ENCODE data around the gene CCDC88A.

The CCDC88A gene

DNA sequence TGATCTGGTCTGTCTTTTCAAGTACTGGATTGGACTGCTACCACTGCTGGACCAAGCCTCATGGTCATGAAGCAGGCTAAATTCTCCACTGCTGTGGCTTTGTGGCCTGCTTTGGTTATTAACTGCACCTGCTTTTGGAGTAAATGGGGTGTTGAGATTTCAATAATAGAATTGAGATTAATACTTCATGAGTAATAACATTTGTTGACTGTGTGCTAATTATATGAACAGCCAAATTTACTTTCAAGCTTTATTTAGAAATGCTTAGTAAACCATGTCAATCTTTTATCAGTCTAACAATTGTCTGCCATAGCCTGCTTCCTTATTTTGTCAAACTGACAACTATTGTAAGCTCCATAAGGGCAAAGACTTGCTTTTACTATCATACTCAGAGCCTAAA, 123.3 kb downstream of the CCDC88A start:
- Histone ChIP-seq H3K36me3 (ENCODE audit: control insufficient read depth in 2 of 2, insufficient read depth in 1 of 2, low read length in 2 of 2) (peaks cover 9 to 38% of the 10 kb centered on the region in 2 experiments), H3K4me1 (ENCODE audit: control insufficient read depth, insufficient read depth, low read length) (no peaks in the 10 kb centered on the region), H3K4me3 (ENCODE audit: low read depth, low read length) (no peak overlapping the region), H3K27ac (ENCODE audit: extremely low read depth, low read depth, low read length) (no peak overlapping the region), H3K9me3 (ENCODE audit: control insufficient read depth, insufficient read depth, low read depth, low read length) (no peaks in the 10 kb centered on the region)
- ChIA-PET CTCF (no interaction called here), POLR2A (no interaction called here)
- TF ChIP-seq SCRT1 (tag by site-specific recombination; IDR thresholded peaks at IDR 0.05; ENCODE audit: borderline replicate concordance) (no peak), MYNN (tag by site-specific recombination; IDR thresholded peaks at IDR 0.05; ENCODE audit: borderline replicate concordance) (no peak), ZNF274 (IDR thresholded peaks at IDR 0.05; ENCODE audit: low read length) (no peak), ZNF274 (tag by site-specific recombination; IDR thresholded peaks at IDR 0.05; ENCODE audit: borderline replicate concordance) (no peak), ZNF664 (tag by site-specific recombination; IDR thresholded peaks at IDR 0.05) (no peak), ZNF76 (tag by site-specific recombination; IDR thresholded peaks at IDR 0.05; ENCODE audit: borderline replicate concordance, low read depth) (no peak), ZNF530 (tag by site-specific recombination; IDR thresholded peaks at IDR 0.05; ENCODE audit: low read depth) (no peak), ZNF169 (tag by site-specific recombination; IDR thresholded peaks at IDR 0.05) (no peak), ZNF548 (tag by site-specific recombination; IDR thresholded peaks at IDR 0.05) (no peak), OSR2 (tag by site-specific recombination; IDR thresholded peaks at IDR 0.05) (no peak), OVOL3 (tag by site-specific recombination; IDR thresholded peaks at IDR 0.05) (no peak), ZNF16 (tag by site-specific recombination; IDR thresholded peaks at IDR 0.05; ENCODE audit: low read depth) (no peak), EGR2 (tag by site-specific recombination; IDR thresholded peaks at IDR 0.05; ENCODE audit: low read depth) (no peak), KLF9 (tag by site-specific recombination; IDR thresholded peaks at IDR 0.05; ENCODE audit: low read depth) (no peak)
- TF ChIP-seq, protein P1, sequence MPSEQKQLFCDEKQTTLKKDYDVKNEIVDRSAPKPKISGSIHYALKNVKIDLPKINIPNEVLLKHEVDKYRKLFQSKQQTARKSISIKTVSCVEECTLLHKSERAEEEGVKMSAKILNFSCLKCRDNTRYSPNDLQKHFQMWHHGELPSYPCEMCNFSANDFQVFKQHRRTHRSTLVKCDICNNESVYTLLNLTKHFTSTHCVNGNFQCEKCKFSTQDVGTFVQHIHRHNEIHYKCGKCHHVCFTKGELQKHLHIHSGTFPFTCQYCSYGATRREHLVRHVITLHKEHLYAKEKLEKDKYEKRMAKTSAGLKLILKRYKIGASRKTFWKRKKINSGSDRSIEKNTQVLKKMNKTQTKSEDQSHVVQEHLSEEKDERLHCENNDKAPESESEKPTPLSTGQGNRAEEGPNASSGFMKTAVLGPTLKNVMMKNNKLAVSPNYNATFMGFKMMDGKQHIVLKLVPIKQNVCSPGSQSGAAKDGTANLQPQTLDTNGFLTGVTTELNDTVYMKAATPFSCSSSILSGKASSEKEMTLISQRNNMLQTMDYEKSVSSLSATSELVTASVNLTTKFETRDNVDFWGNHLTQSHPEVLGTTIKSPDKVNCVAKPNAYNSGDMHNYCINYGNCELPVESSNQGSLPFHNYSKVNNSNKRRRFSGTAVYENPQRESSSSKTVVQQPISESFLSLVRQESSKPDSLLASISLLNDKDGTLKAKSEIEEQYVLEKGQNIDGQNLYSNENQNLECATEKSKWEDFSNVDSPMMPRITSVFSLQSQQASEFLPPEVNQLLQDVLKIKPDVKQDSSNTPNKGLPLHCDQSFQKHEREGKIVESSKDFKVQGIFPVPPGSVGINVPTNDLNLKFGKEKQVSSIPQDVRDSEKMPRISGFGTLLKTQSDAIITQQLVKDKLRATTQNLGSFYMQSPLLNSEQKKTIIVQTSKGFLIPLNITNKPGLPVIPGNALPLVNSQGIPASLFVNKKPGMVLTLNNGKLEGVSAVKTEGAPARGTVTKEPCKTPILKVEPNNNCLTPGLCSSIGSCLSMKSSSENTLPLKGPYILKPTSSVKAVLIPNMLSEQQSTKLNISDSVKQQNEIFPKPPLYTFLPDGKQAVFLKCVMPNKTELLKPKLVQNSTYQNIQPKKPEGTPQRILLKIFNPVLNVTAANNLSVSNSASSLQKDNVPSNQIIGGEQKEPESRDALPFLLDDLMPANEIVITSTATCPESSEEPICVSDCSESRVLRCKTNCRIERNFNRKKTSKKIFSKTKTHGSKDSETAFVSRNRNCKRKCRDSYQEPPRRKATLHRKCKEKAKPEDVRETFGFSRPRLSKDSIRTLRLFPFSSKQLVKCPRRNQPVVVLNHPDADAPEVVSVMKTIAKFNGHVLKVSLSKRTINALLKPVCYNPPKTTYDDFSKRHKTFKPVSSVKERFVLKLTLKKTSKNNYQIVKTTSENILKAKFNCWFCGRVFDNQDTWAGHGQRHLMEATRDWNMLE (tag by site-specific recombination; conservative IDR thresholded peaks at IDR 0.05; ENCODE audit: low read depth), result no peak
- TF ChIP-seq, protein P2, sequence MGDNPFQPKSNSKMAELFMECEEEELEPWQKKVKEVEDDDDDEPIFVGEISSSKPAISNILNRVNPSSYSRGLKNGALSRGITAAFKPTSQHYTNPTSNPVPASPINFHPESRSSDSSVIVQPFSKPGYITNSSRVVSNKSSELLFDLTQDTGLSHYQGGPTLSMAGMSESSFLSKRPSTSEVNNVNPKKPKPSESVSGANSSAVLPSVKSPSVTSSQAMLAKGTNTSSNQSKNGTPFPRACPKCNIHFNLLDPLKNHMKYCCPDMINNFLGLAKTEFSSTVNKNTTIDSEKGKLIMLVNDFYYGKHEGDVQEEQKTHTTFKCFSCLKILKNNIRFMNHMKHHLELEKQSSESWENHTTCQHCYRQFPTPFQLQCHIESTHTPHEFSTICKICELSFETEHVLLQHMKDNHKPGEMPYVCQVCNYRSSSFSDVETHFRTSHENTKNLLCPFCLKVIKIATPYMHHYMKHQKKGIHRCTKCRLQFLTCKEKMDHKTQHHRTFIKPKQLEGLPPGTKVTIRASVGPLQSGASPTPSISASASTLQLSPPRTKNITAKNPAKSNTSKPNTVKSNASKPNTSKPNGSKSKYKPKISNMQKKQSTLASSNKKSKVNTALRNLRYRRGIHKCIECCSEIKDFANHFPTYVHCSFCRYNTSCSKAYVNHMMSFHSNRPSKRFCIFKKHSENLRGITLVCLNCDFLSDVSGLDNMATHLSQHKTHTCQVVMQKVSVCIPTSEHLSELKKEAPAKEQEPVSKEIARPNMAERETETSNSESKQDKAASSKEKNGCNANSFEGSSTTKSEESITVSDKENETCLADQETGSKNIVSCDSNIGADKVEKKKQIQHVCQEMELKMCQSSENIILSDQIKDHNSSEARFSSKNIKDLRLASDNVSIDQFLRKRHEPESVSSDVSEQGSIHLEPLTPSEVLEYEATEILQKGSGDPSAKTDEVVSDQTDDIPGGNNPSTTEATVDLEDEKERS (tag by site-specific recombination; IDR thresholded peaks at IDR 0.05), result no peak
- TF ChIP-seq, protein P3, sequence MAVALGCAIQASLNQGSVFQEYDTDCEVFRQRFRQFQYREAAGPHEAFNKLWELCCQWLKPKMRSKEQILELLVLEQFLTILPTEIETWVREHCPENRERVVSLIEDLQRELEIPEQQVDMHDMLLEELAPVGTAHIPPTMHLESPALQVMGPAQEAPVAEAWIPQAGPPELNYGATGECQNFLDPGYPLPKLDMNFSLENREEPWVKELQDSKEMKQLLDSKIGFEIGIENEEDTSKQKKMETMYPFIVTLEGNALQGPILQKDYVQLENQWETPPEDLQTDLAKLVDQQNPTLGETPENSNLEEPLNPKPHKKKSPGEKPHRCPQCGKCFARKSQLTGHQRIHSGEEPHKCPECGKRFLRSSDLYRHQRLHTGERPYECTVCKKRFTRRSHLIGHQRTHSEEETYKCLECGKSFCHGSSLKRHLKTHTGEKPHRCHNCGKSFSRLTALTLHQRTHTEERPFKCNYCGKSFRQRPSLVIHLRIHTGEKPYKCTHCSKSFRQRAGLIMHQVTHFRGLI (tag by site-specific recombination; IDR thresholded peaks at IDR 0.05), result no peak

All from HEK293 (cell line).